HG03045 (cell line): Measurements from ENCODE around the gene NBEAL2.

Experiments used
- ATAC-seq: cut with Tn5 transposase; IDR thresholded peaks from one replicate; pipeline ENCODE4 v1.9.1; 2021; ENCODE audit warnings: mild to moderate bottlenecking, moderate library complexity; ENCODE audit not compliant: unreplicated experiment

The NBEAL2 gene

GRCh38 chr3:46986782-46987310, 7.4 kb downstream of the NBEAL2 start:
- no peak for ATAC-seq

GRCh38 chr3:46987319-46987742, 7.9 kb downstream of the NBEAL2 start:
- no peak for ATAC-seq

- ATAC-seq, result peak; percentile 55
Measured at GRCh38 chr3:46987743-46988401, 8.4 kb downstream of the NBEAL2 start.

- ATAC-seq, result no peak
Measured at GRCh38 chr3:46988616-46989015, 9.2 kb downstream of the NBEAL2 start.

GRCh38 chr3:46989146-46989810, 9.8 kb downstream of the NBEAL2 start:
- no peak for ATAC-seq

- ATAC-seq, result peak; percentile 43
Measured at GRCh38 chr3:46990573-46991374, 11.3 kb downstream of the NBEAL2 start.

- no peak for ATAC-seq
Measured at GRCh38 chr3:46991406-46992165, 12.1 kb downstream of the NBEAL2 start.

GRCh38 chr3:46992231-46992630, 12.8 kb downstream of the NBEAL2 start:
- ATAC-seq, result no peak

- ATAC-seq, result no peak
Measured at GRCh38 chr3:46993292-46993691, 13.8 kb downstream of the NBEAL2 start.

GRCh38 chr3:46993986-46994385, 14.5 kb downstream of the NBEAL2 start:
- ATAC-seq, result no peak

GRCh38 chr3:46994801-46995731, 15.6 kb downstream of the NBEAL2 start:
- no peak for ATAC-seq

GRCh38 chr3:46995901-46996562, 16.6 kb downstream of the NBEAL2 start:
- ATAC-seq, result no peak

GRCh38 chr3:46996689-46997452, 17.4 kb downstream of the NBEAL2 start:
- no peak for ATAC-seq

GRCh38 chr3:46997453-46998091, 18.1 kb downstream of the NBEAL2 start:
- ATAC-seq, result no peak

- ATAC-seq, result no peak
Measured at GRCh38 chr3:46998121-46998851, 18.8 kb downstream of the NBEAL2 start.

- no peak for ATAC-seq
Measured at GRCh38 chr3:46998852-46999515, 19.5 kb downstream of the NBEAL2 start.
